Measurements from ENCODE around the gene RAB38.

The RAB38 gene

GRCh38 chr11:88064097-88064705, 111.0 kb downstream of the RAB38 start:
- Histone ChIP-seq H3K4me2 (ENCODE audit: insufficient read depth, low read length) (no peak overlapping the region), H2AFZ (ENCODE audit: low read depth, low read length) (no peak overlapping the region), H4K20me1 (ENCODE audit: insufficient read depth, low read length) (no peaks in the 10 kb centered on the region), H3K27me3 (ENCODE audit: insufficient read depth, low read length, poor library complexity) (no peaks in the 10 kb centered on the region), H3K36me3 (ENCODE audit: insufficient read depth, low read length) (no peaks in the 10 kb centered on the region), H3K9ac (ENCODE audit: low read depth, low read length) (no peak overlapping the region), H3K4me3 (ENCODE audit: low read depth in 1 of 2, low read length in 2 of 2) (no peak overlapping the region), H3K4me1 (ENCODE audit: insufficient read depth, low read length) (no peaks in the 10 kb centered on the region), H3K79me2 (ENCODE audit: insufficient read depth, low read length) (no peaks in the 10 kb centered on the region), H3K27ac (ENCODE audit: low read length) (no peak overlapping the region), H3K9me3 (ENCODE audit: insufficient read depth, low read length, severe bottlenecking) (no peaks in the 10 kb centered on the region)
- DNase-seq (no peak), ATAC-seq (ENCODE audit: insufficient read depth, low read depth) (no peak)
- no peak for TF ChIP-seq CTCF (IDR thresholded peaks at IDR 0.05; ENCODE audit: borderline replicate concordance, extremely low read depth, low read length, poor library complexity, severe bottlenecking)
- no peak for TF ChIP-seq EZH2 (IDR thresholded peaks at IDR 0.05; ENCODE audit: borderline replicate concordance, low read depth, low read length, severe bottlenecking)
